GM12891 (cell line): ENCODE results near the gene PDE4DIP.
"Not testable (repeated sequence)": the region's sequence is repeated elsewhere in the genome, so short reads cannot be mapped to it uniquely, and the experiment has no call there.

Experiments used
- POLR2AphosphoS5 ChIP-seq: IDR thresholded peaks from 2 replicates; pipeline ENCODE4 v1.6.1; 2011; ENCODE audit warnings: low read depth, low read length, control low read depth
- TAF1 ChIP-seq: IDR thresholded peaks from 2 replicates; pipeline ENCODE4 v1.6.1; 2011; ENCODE audit warnings: low read depth, low read length, control low read depth

- not testable (repeated sequence) for TF ChIP-seq TAF1, POLR2AphosphoS5
Observed at GRCh38 chr1:148828962-148829361, 15.3 kb upstream of the PDE4DIP start.
